Neural cell (in vitro differentiated cells): Measurements from ENCODE around the gene DKK2. TPM values are rescaled to one million over a fixed set of nuclear protein-coding genes. Genes with fewer than 3 reads are reported as not detected.

Source experiments
- H2AFZ ChIP-seq: fragments of 200-600, 300-800 bp; sonication (generic), shearing (Covaris generic); 2 replicates; pipeline ENCODE4 v1.6.0; 2014; ENCODE audit warnings: low read depth, mild to moderate bottlenecking, antibody characterized with exemption, low read length, moderate library complexity
- H3F3A ChIP-seq: fragments of 200-600 bp; shearing (Covaris generic); 2 replicates; pipeline ENCODE4 v1.6.1; 2016; ENCODE audit warnings: mild to moderate bottlenecking, moderate library complexity, mixed read lengths, antibody characterized with exemption, low read length; ENCODE audit not compliant: insufficient read depth, poor library complexity, severe bottlenecking
- H3K27ac ChIP-seq: fragments of 200-600, 300-800 bp; sonication (generic), shearing (Covaris generic); 2 replicates; pipeline ENCODE4 v1.5.1; 2014; ENCODE audit warnings: mild to moderate bottlenecking, low read length, moderate library complexity
- H3K27me3 ChIP-seq: fragments of 300-800, 200-600 bp; sonication (generic), shearing (Covaris generic); 2 replicates; pipeline ENCODE4 v1.6.0; 2014; ENCODE audit warnings: mild to moderate bottlenecking, low read depth, low read length, moderate library complexity; ENCODE audit not compliant: insufficient read depth
- H3K36me3 ChIP-seq: fragments of 300-800, 200-600 bp; sonication (generic), shearing (Covaris generic); 2 replicates; pipeline ENCODE4 v1.5.1; 2014; ENCODE audit warnings: mild to moderate bottlenecking, antibody characterized with exemption, low read length, moderate library complexity; ENCODE audit not compliant: insufficient read depth
- H3K4me2 ChIP-seq: fragments of 300-800, 200-600 bp; sonication (generic), shearing (Covaris generic); 2 replicates; pipeline ENCODE4 v1.6.0; 2014; ENCODE audit warnings: mild to moderate bottlenecking, low read length
- H3K4me3 ChIP-seq: fragments of 300-800, 200-600 bp; sonication (generic), shearing (Covaris generic); 2 replicates; pipeline ENCODE4 v1.5.1; 2014; ENCODE audit warnings: mild to moderate bottlenecking, low read length, moderate library complexity
- H3K79me2 ChIP-seq: fragments of 200-600 bp; shearing (Covaris generic); replicated peaks from 2 replicates; pipeline ENCODE4 v1.6.0; 2014; ENCODE audit warnings: mild to moderate bottlenecking, low read length, moderate library complexity; ENCODE audit not compliant: insufficient read depth
- H3K9ac ChIP-seq: fragments of 300-800, 200-600 bp; sonication (generic), shearing (Covaris generic); 2 replicates; pipeline ENCODE4 v1.6.1; 2016; ENCODE audit warnings: mild to moderate bottlenecking, low read length, mixed read lengths
- H3K9me2 ChIP-seq: fragments of 200-600 bp; shearing (Covaris generic); 2 replicates; pipeline ENCODE4 v1.6.1; 2016; ENCODE audit warnings: mild to moderate bottlenecking, low read length, mixed read lengths; ENCODE audit not compliant: insufficient read depth
- H3K9me3 ChIP-seq: fragments of 200-600, 300-800 bp; sonication (generic), shearing (Covaris generic); 2 replicates; pipeline ENCODE4 v1.6.1; 2016; ENCODE audit warnings: mild to moderate bottlenecking, mixed run types, low read length, moderate library complexity, mixed read lengths
- H4K20me1 ChIP-seq: fragments of 200-600 bp; shearing (Covaris generic); 2 replicates; pipeline ENCODE4 v1.6.1; 2016; ENCODE audit warnings: mild to moderate bottlenecking, mixed run types; ENCODE audit not compliant: insufficient read depth
- EP300 ChIP-seq: fragments of 450-650 bp; conservative IDR thresholded peaks from 2 replicates; pipeline ENCODE4 v1.6.1; 2014; ENCODE audit warnings: antibody characterized with exemption, mild to moderate bottlenecking, moderate library complexity; ENCODE audit not compliant: poor library complexity, severe bottlenecking
- EZH2 ChIP-seq: fragments of 200-600, 300-800 bp; shearing (Covaris generic), sonication (generic); IDR thresholded peaks from 2 replicates; pipeline ENCODE4 v1.6.1; 2014; ENCODE audit warnings: antibody characterized with exemption, low read length, borderline replicate concordance, mild to moderate bottlenecking; ENCODE audit not compliant: insufficient read depth, poor library complexity, severe bottlenecking
- MXI1 ChIP-seq: fragments of 450-650 bp; conservative IDR thresholded peaks from 2 replicates; pipeline ENCODE4 v1.6.1; 2014; ENCODE audit warnings: antibody characterized with exemption, mild to moderate bottlenecking; ENCODE audit not compliant: poor library complexity, severe bottlenecking
- POLR2AphosphoS5 ChIP-seq: IDR thresholded peaks from 2 replicates; pipeline ENCODE4 v1.6.1; 2012
- RAD21 ChIP-seq: fragments of 450-650 bp; conservative IDR thresholded peaks from 2 replicates; pipeline ENCODE4 v1.6.1; 2014; ENCODE audit warnings: antibody characterized with exemption, mild to moderate bottlenecking, moderate library complexity
- SMC3 ChIP-seq: fragments of 450-650 bp; conservative IDR thresholded peaks from 2 replicates; pipeline ENCODE4 v1.6.1; 2014; ENCODE audit warnings: antibody characterized with exemption, mild to moderate bottlenecking, moderate library complexity; ENCODE audit not compliant: poor library complexity
- TAF1 ChIP-seq: IDR thresholded peaks from 2 replicates; pipeline ENCODE4 v1.6.1; 2012; ENCODE audit warnings: low read depth
- polyA plus RNA-seq: library from polyadenylated mRNA; depleted of rRNA; stranded (reverse); fragments of >200 nt; gene quantifications from 2 replicates; pipeline ENCODE4 v1.2.3, GENCODE V29; 2014
- TF ChIP-seq, protein P1 (sequence below): IDR thresholded peaks from 2 replicates; pipeline ENCODE4 v1.6.1; 2012; ENCODE audit warnings: borderline replicate concordance
- TF ChIP-seq, protein P2 (sequence below): fragments of 450-650 bp; IDR thresholded peaks from 2 replicates; pipeline ENCODE4 v1.5.1; 2014; ENCODE audit warnings: antibody characterized with exemption, mild to moderate bottlenecking, moderate library complexity; ENCODE audit not compliant: poor library complexity, severe bottlenecking

DKK2 gene
- polyA plus RNA-seq, 1 donor from 2014 or later, result 0.33 TPM

DNA sequence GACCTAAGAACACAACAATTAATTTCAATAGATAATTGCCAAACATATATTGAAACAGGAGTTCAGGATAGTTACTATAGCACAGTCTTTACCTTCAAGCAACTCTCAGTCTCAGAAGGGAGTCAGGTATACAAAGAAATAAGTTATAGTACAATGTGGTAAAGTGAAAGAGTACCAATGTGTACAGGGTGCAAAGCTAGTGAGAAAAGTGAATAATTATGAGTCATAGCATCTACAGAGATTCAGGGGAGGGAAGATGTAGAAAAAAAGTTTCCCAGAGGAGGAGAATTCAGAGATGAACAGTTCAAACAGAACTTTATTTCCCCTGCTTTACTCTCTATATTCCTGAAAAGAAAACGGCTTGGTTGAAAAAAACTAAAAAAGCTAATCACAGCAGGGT lies 22.7 kb upstream of the DKK2 start:
- no peaks in the 10 kb centered on the region for H3K9me2 ChIP-seq
- no peaks in the 10 kb centered on the region for H4K20me1 ChIP-seq
- H3K36me3 ChIP-seq, result no peaks in the 10 kb centered on the region
- no peaks in the 10 kb centered on the region for H3K27me3 ChIP-seq
- H2AFZ ChIP-seq, result no peak overlapping the region
- H3K4me2 ChIP-seq, result no peak overlapping the region
- TF ChIP-seq MXI1 (no peak), RAD21 (no peak), POLR2AphosphoS5 (no peak), SMC3 (no peak), EZH2 (no peak), EP300 (no peak), TAF1 (no peak)
- TF ChIP-seq, protein P1, sequence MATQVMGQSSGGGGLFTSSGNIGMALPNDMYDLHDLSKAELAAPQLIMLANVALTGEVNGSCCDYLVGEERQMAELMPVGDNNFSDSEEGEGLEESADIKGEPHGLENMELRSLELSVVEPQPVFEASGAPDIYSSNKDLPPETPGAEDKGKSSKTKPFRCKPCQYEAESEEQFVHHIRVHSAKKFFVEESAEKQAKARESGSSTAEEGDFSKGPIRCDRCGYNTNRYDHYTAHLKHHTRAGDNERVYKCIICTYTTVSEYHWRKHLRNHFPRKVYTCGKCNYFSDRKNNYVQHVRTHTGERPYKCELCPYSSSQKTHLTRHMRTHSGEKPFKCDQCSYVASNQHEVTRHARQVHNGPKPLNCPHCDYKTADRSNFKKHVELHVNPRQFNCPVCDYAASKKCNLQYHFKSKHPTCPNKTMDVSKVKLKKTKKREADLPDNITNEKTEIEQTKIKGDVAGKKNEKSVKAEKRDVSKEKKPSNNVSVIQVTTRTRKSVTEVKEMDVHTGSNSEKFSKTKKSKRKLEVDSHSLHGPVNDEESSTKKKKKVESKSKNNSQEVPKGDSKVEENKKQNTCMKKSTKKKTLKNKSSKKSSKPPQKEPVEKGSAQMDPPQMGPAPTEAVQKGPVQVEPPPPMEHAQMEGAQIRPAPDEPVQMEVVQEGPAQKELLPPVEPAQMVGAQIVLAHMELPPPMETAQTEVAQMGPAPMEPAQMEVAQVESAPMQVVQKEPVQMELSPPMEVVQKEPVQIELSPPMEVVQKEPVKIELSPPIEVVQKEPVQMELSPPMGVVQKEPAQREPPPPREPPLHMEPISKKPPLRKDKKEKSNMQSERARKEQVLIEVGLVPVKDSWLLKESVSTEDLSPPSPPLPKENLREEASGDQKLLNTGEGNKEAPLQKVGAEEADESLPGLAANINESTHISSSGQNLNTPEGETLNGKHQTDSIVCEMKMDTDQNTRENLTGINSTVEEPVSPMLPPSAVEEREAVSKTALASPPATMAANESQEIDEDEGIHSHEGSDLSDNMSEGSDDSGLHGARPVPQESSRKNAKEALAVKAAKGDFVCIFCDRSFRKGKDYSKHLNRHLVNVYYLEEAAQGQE, result no peak
- TF ChIP-seq, protein P2, sequence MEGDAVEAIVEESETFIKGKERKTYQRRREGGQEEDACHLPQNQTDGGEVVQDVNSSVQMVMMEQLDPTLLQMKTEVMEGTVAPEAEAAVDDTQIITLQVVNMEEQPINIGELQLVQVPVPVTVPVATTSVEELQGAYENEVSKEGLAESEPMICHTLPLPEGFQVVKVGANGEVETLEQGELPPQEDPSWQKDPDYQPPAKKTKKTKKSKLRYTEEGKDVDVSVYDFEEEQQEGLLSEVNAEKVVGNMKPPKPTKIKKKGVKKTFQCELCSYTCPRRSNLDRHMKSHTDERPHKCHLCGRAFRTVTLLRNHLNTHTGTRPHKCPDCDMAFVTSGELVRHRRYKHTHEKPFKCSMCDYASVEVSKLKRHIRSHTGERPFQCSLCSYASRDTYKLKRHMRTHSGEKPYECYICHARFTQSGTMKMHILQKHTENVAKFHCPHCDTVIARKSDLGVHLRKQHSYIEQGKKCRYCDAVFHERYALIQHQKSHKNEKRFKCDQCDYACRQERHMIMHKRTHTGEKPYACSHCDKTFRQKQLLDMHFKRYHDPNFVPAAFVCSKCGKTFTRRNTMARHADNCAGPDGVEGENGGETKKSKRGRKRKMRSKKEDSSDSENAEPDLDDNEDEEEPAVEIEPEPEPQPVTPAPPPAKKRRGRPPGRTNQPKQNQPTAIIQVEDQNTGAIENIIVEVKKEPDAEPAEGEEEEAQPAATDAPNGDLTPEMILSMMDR, result no peak
- no peaks in the 10 kb centered on the region for H3K79me2 ChIP-seq
- H3F3A ChIP-seq, result no peaks in the 10 kb centered on the region
- H3K9me3 ChIP-seq, result no peaks in the 10 kb centered on the region
- H3K27ac ChIP-seq, result no peak overlapping the region
- no peak overlapping the region for H3K9ac ChIP-seq
- no peak overlapping the region for H3K4me3 ChIP-seq

DNA sequence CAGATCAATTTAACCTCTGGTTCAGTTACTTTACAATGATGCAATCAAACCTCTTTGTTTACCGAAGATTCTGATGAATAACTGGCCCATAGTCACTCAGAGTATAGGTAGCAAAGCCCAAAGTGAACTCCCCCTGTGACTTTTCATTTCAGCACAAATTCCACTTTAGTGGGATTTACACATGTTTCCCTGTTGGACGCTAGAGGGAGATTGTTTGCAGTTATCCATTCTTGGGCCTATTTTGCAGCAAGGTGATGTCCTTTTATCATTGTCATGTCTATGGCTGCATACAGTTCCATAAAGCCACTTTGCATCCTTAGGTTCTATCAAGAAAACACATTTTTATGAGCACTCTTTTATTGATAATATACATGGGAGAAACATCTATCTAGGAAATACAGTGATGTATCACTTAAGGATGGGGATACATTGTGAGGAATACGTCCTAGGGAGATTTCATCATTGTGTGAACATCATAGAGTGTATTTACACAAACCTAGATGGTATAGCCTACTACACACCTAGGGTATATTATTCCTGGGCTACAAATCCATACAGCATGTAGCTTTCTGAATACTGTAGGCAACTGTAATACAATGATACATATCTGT lies 14.5 kb upstream of the DKK2 start:
- Histone ChIP-seq H4K20me1 (no peaks in the 10 kb centered on the region), H3K9me3 (no peaks in the 10 kb centered on the region), H3K9ac (no peak overlapping the region), H3K4me2 (no peak overlapping the region), H3K36me3 (no peaks in the 10 kb centered on the region), H2AFZ (no peak overlapping the region), H3K79me2 (no peaks in the 10 kb centered on the region), H3F3A (no peaks in the 10 kb centered on the region), H3K27ac (no peak overlapping the region), H3K4me3 (no peak overlapping the region), H3K9me2 (no peaks in the 10 kb centered on the region), H3K27me3 (no peaks in the 10 kb centered on the region)
- TF ChIP-seq EP300, result no peak
- TF ChIP-seq, protein P1, result no peak
- no peak for TF ChIP-seq TAF1
- no peak for TF ChIP-seq POLR2AphosphoS5
- TF ChIP-seq SMC3, result peak; percentile 66
- TF ChIP-seq MXI1, result no peak
- TF ChIP-seq, protein P2, result peak; percentile 64
- TF ChIP-seq EZH2, result no peak
- peak; percentile 48 for TF ChIP-seq RAD21
